PC-9 (cell line): ENCODE measurements around the gene PHF21A. TPM values are rescaled to one million over a fixed set of nuclear protein-coding genes. Genes with fewer than 3 reads are reported as not detected.
A peak's percentile ranks its signal among the peaks of the same experiment; 100 is the strongest.

ENCODE experiments used
- BruUV-seq: library from RNA; stranded (reverse); fragments of 400-500 nt; replicated peaks from 2 replicates; lab custom pipeline; 2021; lab: Mats Ljungman, UMichigan
- CTCF ChIA-PET: fragments of 300-600 bp; sonication (Branson Sonifier 250); formaldehyde crosslinking; loops from one replicate; lab custom pipeline; 2022; ENCODE audit warnings: antibody characterized with exemption; lab: Charles Lee
- POLR2A ChIA-PET: fragments of 300-600 bp; sonication (Branson Sonifier 250); formaldehyde crosslinking; loops from one replicate; lab custom pipeline; 2022; ENCODE audit warnings: antibody characterized with exemption; ENCODE audit not compliant: unreplicated experiment; lab: Charles Lee
- DNase-seq, 2 experiments: peaks; one replicate each; pipeline versions ENCODE4 v3.0.0 to v3.0.0-alpha.2; 2015 to 2022; ENCODE audit warnings: mixed read lengths in 1 of 2
- H2AFZ ChIP-seq: fragments of 200-600 bp; sonication (generic); 2 replicates; pipeline ENCODE4 v1.8.1; 2017; ENCODE audit warnings: antibody characterized with exemption
- H3F3A ChIP-seq: fragments of 200-600 bp; sonication (generic); 2 replicates; pipeline ENCODE4 v1.8.1; 2017; ENCODE audit warnings: antibody characterized with exemption, mild to moderate bottlenecking, low read depth; ENCODE audit not compliant: insufficient read depth
- H3K27ac ChIP-seq: fragments of 200-600 bp; sonication (generic); 2 replicates; pipeline ENCODE4 v1.6.1; 2016; ENCODE audit warnings: mixed run types
- H3K27me3 ChIP-seq: fragments of 200-600 bp; sonication (generic); 2 replicates; pipeline ENCODE4 v1.6.1; 2016; ENCODE audit warnings: low read depth, mixed run types; ENCODE audit not compliant: insufficient read depth
- H3K36me3 ChIP-seq: fragments of 200-600 bp; sonication (generic); 2 replicates; pipeline ENCODE4 v1.6.1; 2016; ENCODE audit warnings: low read depth, mixed run types
- H3K4me1 ChIP-seq: fragments of 200-600 bp; sonication (generic); replicated peaks from 2 replicates; pipeline ENCODE4 v1.6.1; 2016; ENCODE audit warnings: mixed run types; ENCODE audit not compliant: insufficient read depth
- H3K4me2 ChIP-seq: fragments of 200-600 bp; sonication (generic); 2 replicates; pipeline ENCODE4 v1.6.1; 2017; ENCODE audit warnings: mixed run types
- H3K4me3 ChIP-seq: fragments of 200-600 bp; sonication (generic); 2 replicates; pipeline ENCODE4 v1.6.1; 2016; ENCODE audit warnings: mixed run types
- H3K79me2 ChIP-seq: fragments of 200-600 bp; sonication (generic); 2 replicates; pipeline ENCODE4 v1.6.1; 2017; ENCODE audit warnings: low read depth, mixed run types
- H3K9me2 ChIP-seq: fragments of 200-600 bp; sonication (generic); 2 replicates; pipeline ENCODE4 v1.8.1; 2017; ENCODE audit warnings: mild to moderate bottlenecking; ENCODE audit not compliant: insufficient read depth
- H3K9me3 ChIP-seq: fragments of 200-600 bp; sonication (generic); 2 replicates; pipeline ENCODE4 v1.8.1; 2016; ENCODE audit warnings: low read depth; ENCODE audit not compliant: insufficient read depth
- H4K20me1 ChIP-seq: fragments of 200-600 bp; sonication (generic); 2 replicates; pipeline ENCODE4 v1.8.1; 2017; ENCODE audit not compliant: insufficient read depth
- CTCF ChIP-seq: fragments of 200-600 bp; sonication (generic); conservative IDR thresholded peaks from 2 replicates; pipeline ENCODE4 v1.6.1; 2017; ENCODE audit warnings: mixed run types, antibody characterized with exemption, mild to moderate bottlenecking, moderate library complexity
- EZH2 ChIP-seq: fragments of 200-600 bp; sonication (generic); IDR thresholded peaks from 2 replicates; pipeline ENCODE4 v1.8.0; 2017; ENCODE audit warnings: antibody characterized with exemption, low read depth
- intact Hi-C: fragments of 100-400 bp; cut with micrococcal nuclease; formaldehyde crosslinking; loops from one replicate; pipeline ENCODE4 v1.10.0; 2022; ENCODE audit not compliant: unreplicated experiment
- total RNA-seq: library from RNA; stranded (reverse); gene quantifications from 2 replicates; pipeline ENCODE4 v1.2.3, GENCODE V29; 2021

Gene PHF21A
- total RNA-seq, 1 experiment from 2014 or later = 54.3 TPM

GRCh38 chr11:45899086-45899447 is 222.2 kb downstream of the PHF21A start:
- DNase-seq = no peak
- POLR2A ChIA-PET = interaction anchor here (0.6 kb wide), 1 partner anchor 85 kb away, joined by 4 read pairs; no protein-coding TSS in a partner anchor
- H3K36me3 ChIP-seq = no peaks in the 10 kb centered on the region
- peak overlapping the region; percentile 87 for H3K4me2 ChIP-seq
- H3K9me3 ChIP-seq = no peaks in the 10 kb centered on the region
- H3K27me3 ChIP-seq = no peaks in the 10 kb centered on the region
- peaks cover 13% of the 10 kb centered on the region for H3K4me1 ChIP-seq
- H4K20me1 ChIP-seq = no peaks in the 10 kb centered on the region
- BruUV-seq = no TSS peak
- intact Hi-C loops = loop anchor here (1.0 kb wide), 1 partner anchor 19 kb away; no protein-coding TSS in a partner anchor
- H3K27ac ChIP-seq = no peak overlapping the region
- peak overlapping the region; percentile 60; the same call in 1 of the 2 replicates for H3K4me3 ChIP-seq
- H3K9me2 ChIP-seq = no peaks in the 10 kb centered on the region
- TF ChIP-seq EZH2 = no peak
- TF ChIP-seq CTCF = no peak
- no peaks in the 10 kb centered on the region for H3K79me2 ChIP-seq
- no peak overlapping the region for H2AFZ ChIP-seq
- CTCF ChIA-PET = interaction anchor here (1.1 kb wide), 1 partner anchor 66 kb away, joined by 4 read pairs; no protein-coding TSS in a partner anchor
- H3F3A ChIP-seq = peaks cover 7% of the 10 kb centered on the region; the same call in 1 of the 2 replicates

GRCh38 chr11:45897556-45897955 is 223.7 kb downstream of the PHF21A start:
- TF ChIP-seq EZH2 (no peak), CTCF (no peak; the same call in 1 of the 2 replicates)
- BruUV-seq = no TSS peak
- Histone ChIP-seq H3K4me2 (no peak overlapping the region), H3K36me3 (no peaks in the 10 kb centered on the region), H4K20me1 (no peaks in the 10 kb centered on the region), H3K27me3 (no peaks in the 10 kb centered on the region; the same call in 1 of the 2 replicates), H3K79me2 (no peaks in the 10 kb centered on the region), H3K9me2 (no peaks in the 10 kb centered on the region), H3F3A (peaks cover 7% of the 10 kb centered on the region; the same call in 1 of the 2 replicates), H3K4me1 (peaks cover 13% of the 10 kb centered on the region), H2AFZ (no peak overlapping the region), H3K9me3 (no peaks in the 10 kb centered on the region), H3K27ac (no peak overlapping the region), H3K4me3 (no peak overlapping the region)
- ChIA-PET CTCF (no interaction called here), POLR2A (interaction anchor here (0.5 kb wide), 1 partner anchor 21 kb away, joined by 3 read pairs; no protein-coding TSS in a partner anchor)
- no peak for DNase-seq
- intact Hi-C loops = no loop called here

- no peaks in the 10 kb centered on the region for H3K36me3 ChIP-seq
- no TSS peak for BruUV-seq
- H3K9me2 ChIP-seq = no peaks in the 10 kb centered on the region
- H3K27ac ChIP-seq = no peak overlapping the region
- no peak overlapping the region for H3K4me2 ChIP-seq
- no peaks in the 10 kb centered on the region for H4K20me1 ChIP-seq
- H2AFZ ChIP-seq = no peak overlapping the region
- POLR2A ChIA-PET = no interaction called here
- H3K9me3 ChIP-seq = no peaks in the 10 kb centered on the region
- H3K4me1 ChIP-seq = peaks cover 13% of the 10 kb centered on the region
- peaks cover 7% of the 10 kb centered on the region; the same call in 1 of the 2 replicates for H3F3A ChIP-seq
- DNase-seq = peak in 1 of 2 experiments; percentile 40
- H3K27me3 ChIP-seq = peaks cover 9% of the 10 kb centered on the region
- CTCF ChIA-PET = no interaction called here
- intact Hi-C loops = no loop called here
- H3K4me3 ChIP-seq = no peak overlapping the region
- no peaks in the 10 kb centered on the region for H3K79me2 ChIP-seq
- TF ChIP-seq CTCF (no peak), EZH2 (no peak)
These were observed 224.8 kb downstream of the PHF21A start for GRCh38 chr11:45896422-45896984.
